Skeletal muscle tissue (tissue), 4 donors: Measurements from ENCODE around the gene SHISA4. TPM values are rescaled to one million over a fixed set of nuclear protein-coding genes. Genes with fewer than 3 reads are reported as not detected.
"Not testable (repeated sequence)": the region's sequence is repeated elsewhere in the genome, so short reads cannot be mapped to it uniquely, and the experiment has no call there.

Experiments
- H3K27ac ChIP-seq: one replicate; pipeline ENCODE4 v1.7.0; 2013; ENCODE audit warnings: mild to moderate bottlenecking, low read depth, low read length, inconsistent platforms
- H3K27me3 ChIP-seq, 3 donors: one replicate each; pipeline ENCODE4 v1.7.0; 2013; ENCODE audit warnings: low read length in 3 of 3; ENCODE audit not compliant: control insufficient read depth in 3 of 3, insufficient read depth in 3 of 3
- H3K36me3 ChIP-seq, 3 donors: one replicate each; pipeline ENCODE4 v1.7.0; 2013; ENCODE audit warnings: low read length in 3 of 3; ENCODE audit not compliant: control insufficient read depth in 3 of 3, insufficient read depth in 3 of 3
- H3K4me1 ChIP-seq, 3 donors: one replicate each; pipeline ENCODE4 v1.7.0; 2013; ENCODE audit warnings: low read length in 3 of 3, mild to moderate bottlenecking in 3 of 3; ENCODE audit not compliant: control insufficient read depth in 3 of 3, insufficient read depth in 3 of 3
- H3K4me3 ChIP-seq, 3 donors: one replicate each; pipeline ENCODE4 v1.7.0; 2013; ENCODE audit warnings: low read length in 3 of 3
- H3K9ac ChIP-seq, 3 donors: one replicate each; pipeline ENCODE4 v1.7.0; 2013; ENCODE audit warnings: low read length in 3 of 3, mild to moderate bottlenecking in 3 of 3, moderate library complexity in 2 of 3, low read depth in 1 of 3
- H3K9me3 ChIP-seq, 3 donors: one replicate each; pipeline ENCODE4 v1.7.0; 2013; ENCODE audit warnings: low read length in 3 of 3; ENCODE audit not compliant: control insufficient read depth in 3 of 3
- total RNA-seq: library from RNA; depleted of rRNA; stranded (reverse); fragments of >200 nt; gene quantifications from one replicate; pipeline ENCODE4 v1.2.3, GENCODE V29; 2014
- donor health status: Osteomylitis.

Gene SHISA4
- total RNA-seq, 1 donor from 2014 or later, result 50.1 TPM

DNA sequence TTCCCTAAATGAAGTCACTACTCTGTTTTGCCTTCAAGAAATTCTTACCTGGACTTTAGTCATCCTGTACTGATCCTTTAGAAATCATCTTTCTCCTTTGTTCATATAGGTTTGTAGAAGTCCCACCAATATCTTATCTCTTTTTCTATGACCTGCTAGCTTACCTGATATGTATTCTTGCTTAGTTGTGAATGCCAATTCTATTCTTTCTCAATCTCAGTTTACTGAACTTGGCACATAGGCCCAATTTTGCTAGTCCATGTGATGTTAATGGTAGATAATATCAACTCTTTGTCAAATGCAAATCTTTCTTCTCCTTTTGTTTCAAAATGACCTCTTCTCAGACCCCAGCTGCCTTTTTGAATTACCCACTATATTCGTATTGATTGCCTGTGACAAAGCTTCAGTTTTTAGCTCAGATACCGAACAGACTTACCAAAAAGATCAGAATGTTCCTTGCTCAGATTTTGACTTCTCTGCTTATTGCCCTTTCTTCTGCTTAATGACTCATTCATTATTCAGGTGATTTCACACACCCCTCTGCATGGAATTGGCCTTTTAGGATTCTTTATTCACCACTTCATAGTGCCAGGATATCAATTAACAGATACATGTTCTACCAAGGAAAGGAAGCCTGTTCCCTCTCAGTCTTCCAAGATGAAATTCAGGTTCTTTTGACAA lies 39.2 kb upstream of the SHISA4 start:
- no peaks in the 10 kb centered on the region for H3K9me3 ChIP-seq
- no peak overlapping the region for H3K9ac ChIP-seq
- no peak overlapping the region for H3K4me3 ChIP-seq
- H3K36me3 ChIP-seq, result peaks cover 17 to 44% (median 33%) of the 10 kb centered on the region in 3 donors
- no peak overlapping the region for H3K27ac ChIP-seq
- H3K27me3 ChIP-seq, result no peaks in the 10 kb centered on the region
- peaks cover 5 to 8% (median 7%) of the 10 kb centered on the region in 3 donors for H3K4me1 ChIP-seq

DNA sequence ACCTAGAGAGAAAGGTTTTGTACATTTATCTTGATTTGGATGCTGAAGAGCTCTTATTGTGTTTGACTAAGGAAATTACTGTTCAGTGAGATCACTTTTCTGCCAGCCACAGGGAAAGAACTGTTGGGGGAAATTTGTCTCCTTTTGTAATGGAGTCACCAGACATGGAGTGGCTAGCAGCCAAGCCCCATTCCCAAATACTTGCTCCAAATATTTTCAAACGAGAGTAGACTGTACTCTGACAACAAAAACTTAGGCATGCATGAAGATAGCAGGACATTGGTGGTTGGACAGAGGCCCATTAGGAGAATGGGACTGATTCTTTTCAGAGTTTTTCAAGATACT lies 38.7 kb upstream of the SHISA4 start:
- no peak overlapping the region for H3K4me3 ChIP-seq
- no peak overlapping the region for H3K27ac ChIP-seq
- H3K9ac ChIP-seq, result no peak overlapping the region
- H3K9me3 ChIP-seq, result no peaks in the 10 kb centered on the region
- H3K4me1 ChIP-seq, result peaks cover 5 to 8% (median 7%) of the 10 kb centered on the region in 3 donors
- H3K27me3 ChIP-seq, result no peaks in the 10 kb centered on the region
- peaks cover 20 to 49% (median 37%) of the 10 kb centered on the region in 3 donors for H3K36me3 ChIP-seq

DNA sequence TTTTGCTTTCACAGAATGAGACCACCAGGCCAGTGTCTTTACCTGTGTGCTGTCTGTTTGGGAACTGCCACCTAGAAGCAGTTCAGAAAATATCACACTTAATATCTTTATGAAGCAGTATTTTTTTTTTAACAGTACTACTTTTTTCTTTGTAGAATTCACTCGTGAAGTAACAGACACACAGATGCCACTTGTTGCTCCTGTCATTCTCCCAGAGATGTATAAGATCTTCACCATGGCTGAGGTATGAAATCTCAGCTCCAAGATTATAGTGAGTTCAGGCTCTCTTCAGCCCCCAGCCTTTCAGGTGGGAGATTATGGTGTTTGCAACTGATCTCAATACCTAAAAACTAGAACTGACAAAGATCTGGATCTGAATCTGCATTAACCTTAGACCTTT lies 36.7 kb upstream of the SHISA4 start:
- Histone ChIP-seq H3K9ac (no peak overlapping the region), H3K27me3 (no peaks in the 10 kb centered on the region), H3K4me1 (peaks cover 5% of the 10 kb centered on the region in 3 donors), H3K4me3 (no peak overlapping the region), H3K9me3 (no peaks in the 10 kb centered on the region), H3K36me3 (peaks cover 27 to 67% (median 52%) of the 10 kb centered on the region in 3 donors), H3K27ac (no peak overlapping the region)

DNA sequence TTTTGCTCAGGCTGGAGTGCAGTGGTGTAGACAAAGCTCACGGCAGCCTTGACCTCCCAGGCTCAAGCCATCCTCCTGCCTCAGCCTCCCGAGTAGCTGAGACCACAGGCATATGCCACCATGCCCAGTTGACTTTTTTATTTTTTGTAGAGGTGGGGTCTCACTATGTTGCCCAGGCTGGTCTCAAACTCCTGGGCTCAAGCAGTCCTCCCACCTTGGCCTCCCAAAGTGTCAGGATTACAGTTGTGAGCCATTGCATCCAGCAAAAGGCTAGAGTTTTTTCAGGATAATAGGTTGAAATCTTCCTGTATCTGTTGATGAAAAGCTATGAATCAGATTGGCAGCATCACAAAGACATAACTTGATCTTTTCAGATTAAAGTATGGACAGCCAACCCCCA lies 32.0 kb upstream of the SHISA4 start:
- H3K27ac ChIP-seq, H3K9me3 ChIP-seq, H3K27me3 ChIP-seq, H3K4me3 ChIP-seq, H3K9ac ChIP-seq, H3K4me1 ChIP-seq: not testable (repeated sequence)
- peaks cover 30 to 73% (median 71%) of the 10 kb centered on the region in 3 donors for H3K36me3 ChIP-seq

DNA sequence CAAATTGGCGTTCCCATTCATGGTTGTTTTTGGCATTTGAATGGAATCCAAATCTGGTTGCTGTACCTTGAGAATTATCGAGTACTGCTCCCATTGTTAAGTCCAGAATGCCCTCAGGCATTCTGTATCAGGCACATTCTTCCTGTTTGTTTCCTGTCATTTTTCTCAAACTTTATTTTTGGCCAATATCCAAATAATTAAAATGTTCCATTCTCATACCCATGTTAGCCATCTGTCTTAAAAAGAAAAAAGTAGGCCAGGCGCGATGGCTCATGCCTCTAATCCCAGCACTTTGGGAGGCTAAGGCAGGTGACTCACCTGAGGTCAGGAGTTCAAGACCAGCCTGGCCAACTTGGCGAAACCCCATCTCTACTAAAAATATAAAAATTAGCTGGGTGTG lies 29.3 kb upstream of the SHISA4 start:
- Histone ChIP-seq H3K9me3 (no peaks in the 10 kb centered on the region), H3K4me3 (no peak overlapping the region), H3K4me1 (no peaks in the 10 kb centered on the region), H3K9ac (no peak overlapping the region), H3K27me3 (no peaks in the 10 kb centered on the region), H3K36me3 (peaks cover 22 to 67% (median 61%) of the 10 kb centered on the region in 3 donors), H3K27ac (no peak overlapping the region)

DNA sequence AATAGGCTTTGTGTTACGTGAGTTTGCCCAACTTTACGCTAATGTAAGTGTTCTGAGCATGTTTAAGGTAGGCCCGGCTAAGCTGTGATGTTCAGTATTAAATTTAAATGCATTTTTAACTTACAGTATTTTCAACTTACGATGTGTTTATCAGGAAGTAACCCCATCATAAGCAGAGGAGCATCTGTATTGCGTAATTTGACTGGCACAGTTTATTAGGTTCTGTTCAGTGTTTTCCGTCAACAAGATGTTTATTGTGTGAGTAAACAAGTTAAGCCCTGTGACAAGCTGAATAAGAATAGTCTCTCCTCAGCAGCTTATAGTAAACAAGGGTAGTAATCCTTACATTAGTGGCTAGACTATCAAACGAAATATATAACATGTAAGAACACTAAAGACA lies 27.2 kb upstream of the SHISA4 start:
- Histone ChIP-seq H3K4me3 (no peak overlapping the region), H3K36me3 (peaks cover 17 to 55% (median 46%) of the 10 kb centered on the region in 3 donors), H3K27me3 (no peaks in the 10 kb centered on the region), H3K27ac (no peak overlapping the region), H3K9me3 (no peaks in the 10 kb centered on the region), H3K4me1 (no peaks in the 10 kb centered on the region), H3K9ac (no peak overlapping the region)

DNA sequence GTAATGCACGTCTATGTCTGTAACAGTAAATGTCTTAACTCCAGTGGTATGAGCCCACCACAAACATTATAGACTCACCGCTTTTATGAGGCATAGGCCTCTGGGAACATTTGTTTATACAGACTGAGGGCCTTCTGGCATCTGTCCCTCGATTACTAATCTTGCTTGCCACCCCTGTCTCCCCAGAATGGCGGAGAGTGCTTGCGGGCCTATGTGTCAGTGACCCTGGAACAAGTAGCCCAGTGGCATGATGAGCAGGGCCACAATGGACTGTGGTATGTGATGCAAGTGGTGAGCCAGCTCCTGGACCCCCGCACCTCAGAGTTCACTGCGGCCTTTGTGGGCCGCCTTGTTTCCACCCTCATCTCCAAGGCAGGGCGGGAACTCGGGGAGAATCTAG lies 18.3 kb upstream of the SHISA4 start:
- H3K9ac ChIP-seq, result no peak overlapping the region
- no peak overlapping the region for H3K27ac ChIP-seq
- no peaks in the 10 kb centered on the region for H3K4me1 ChIP-seq
- H3K27me3 ChIP-seq, result no peaks in the 10 kb centered on the region
- H3K9me3 ChIP-seq, result no peaks in the 10 kb centered on the region
- peaks cover 61 to 81% (median 65%) of the 10 kb centered on the region in 3 donors for H3K36me3 ChIP-seq
- no peak overlapping the region for H3K4me3 ChIP-seq

- no peak overlapping the region for H3K4me3 ChIP-seq
- H3K9me3 ChIP-seq, result no peaks in the 10 kb centered on the region
- no peaks in the 10 kb centered on the region for H3K27me3 ChIP-seq
- no peak overlapping the region for H3K27ac ChIP-seq
- H3K4me1 ChIP-seq, result peaks cover 11 to 17% (median 12%) of the 10 kb centered on the region in 3 donors
- H3K9ac ChIP-seq, result no peak overlapping the region
- peaks cover 49 to 57% (median 52%) of the 10 kb centered on the region in 3 donors for H3K36me3 ChIP-seq
Observed at GRCh38 chr1:201874672-201875071, 14.0 kb upstream of the SHISA4 start.

- H3K27me3 ChIP-seq, result no peaks in the 10 kb centered on the region
- H3K9ac ChIP-seq, result no peak overlapping the region
- H3K27ac ChIP-seq, result no peak overlapping the region
- peaks cover 36 to 42% (median 36%) of the 10 kb centered on the region in 3 donors for H3K36me3 ChIP-seq
- H3K9me3 ChIP-seq, result no peaks in the 10 kb centered on the region
- no peak overlapping the region for H3K4me3 ChIP-seq
- H3K4me1 ChIP-seq, result peaks cover 14 to 29% (median 23%) of the 10 kb centered on the region in 3 donors
Observed at GRCh38 chr1:201876148-201876818, 12.4 kb upstream of the SHISA4 start.

DNA sequence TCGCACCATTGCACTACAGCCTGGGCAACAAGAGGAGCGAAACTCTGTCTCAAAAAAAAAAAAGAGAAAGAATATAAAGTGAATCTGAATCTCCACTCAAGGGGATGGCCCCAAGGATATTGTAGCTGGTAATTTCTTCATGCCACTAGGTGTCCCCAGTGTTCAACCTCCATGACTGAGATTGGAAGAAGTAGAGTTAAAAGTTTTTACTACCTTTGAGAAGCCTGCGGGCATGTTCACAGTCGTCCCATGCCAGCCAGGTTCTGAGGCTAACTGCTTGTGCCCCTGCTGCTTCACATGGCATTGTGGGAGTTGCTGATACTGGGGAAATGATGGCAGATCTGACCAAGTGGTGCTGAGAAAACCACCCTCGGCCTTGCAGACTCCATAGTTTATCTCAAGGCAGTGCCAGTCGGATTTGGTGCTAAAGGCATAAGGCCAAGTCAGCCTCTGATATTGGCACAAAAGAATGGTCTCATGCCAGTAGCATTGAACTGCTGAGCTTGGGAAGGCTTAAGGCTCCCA lies 10.8 kb upstream of the SHISA4 start:
- H3K9me3 ChIP-seq, result no peaks in the 10 kb centered on the region
- peaks cover 24 to 45% (median 37%) of the 10 kb centered on the region in 3 donors for H3K4me1 ChIP-seq
- H3K4me3 ChIP-seq, result peak overlapping the region in 1 of 3 donors; percentile 42
- H3K9ac ChIP-seq, result peak overlapping the region in 2 of 3 donors; percentile 44 to 60
- H3K27me3 ChIP-seq, result no peaks in the 10 kb centered on the region
- peaks cover 20 to 27% (median 20%) of the 10 kb centered on the region in 3 donors for H3K36me3 ChIP-seq
- peak overlapping the region; percentile 52 for H3K27ac ChIP-seq
